Measurements from ENCODE around the gene PIEZO1. TPM values are rescaled to one million over a fixed set of nuclear protein-coding genes. Genes with fewer than 3 reads are reported as not detected.

The PIEZO1 gene
- total RNA-seq, 1 experiment from 2014 or later: 88.5 TPM

GRCh38 chr16:88820385-88821025 is 35.5 kb upstream of the PIEZO1 start:
- no peaks in the 10 kb centered on the region for H3K27me3 ChIP-seq
- DNase-seq: no peak
- H3K36me3 ChIP-seq: no peaks in the 10 kb centered on the region
- no peak overlapping the region for H3K4me3 ChIP-seq
- H3K9me3 ChIP-seq: no peaks in the 10 kb centered on the region

- Histone ChIP-seq H3K4me3 (no peak overlapping the region), H3K9me3 (no peaks in the 10 kb centered on the region), H3K36me3 (no peaks in the 10 kb centered on the region), H3K27me3 (no peaks in the 10 kb centered on the region)
- no peak for DNase-seq
Observed at GRCh38 chr16:88819126-88819525, 34.1 kb upstream of the PIEZO1 start.

GRCh38 chr16:88818575-88818874 is 33.5 kb upstream of the PIEZO1 start:
- DNase-seq: no peak
- Histone ChIP-seq H3K4me3 (no peak overlapping the region), H3K9me3 (no peaks in the 10 kb centered on the region)

GRCh38 chr16:88817785-88818574 is 33.0 kb upstream of the PIEZO1 start:
- DNase-seq: no peak
- no peaks in the 10 kb centered on the region for H3K36me3 ChIP-seq
- no peaks in the 10 kb centered on the region for H3K27me3 ChIP-seq
- H3K4me3 ChIP-seq: no peak overlapping the region
- H3K9me3 ChIP-seq: no peaks in the 10 kb centered on the region

More at GRCh38 chr16:88818575-88818874, 33.5 kb upstream of the PIEZO1 start:
- Histone ChIP-seq H3K36me3 (no peaks in the 10 kb centered on the region), H3K27me3 (no peaks in the 10 kb centered on the region)

- no peak for DNase-seq
- no peaks in the 10 kb centered on the region for H3K9me3 ChIP-seq
- no peak overlapping the region for H3K4me3 ChIP-seq
- no peaks in the 10 kb centered on the region for H3K27me3 ChIP-seq
- no peaks in the 10 kb centered on the region for H3K36me3 ChIP-seq
Observed at GRCh38 chr16:88816736-88817535, 31.9 kb upstream of the PIEZO1 start.

GRCh38 chr16:88815901-88816589 is 31.0 kb upstream of the PIEZO1 start:
- DNase-seq: no peak
- no peaks in the 10 kb centered on the region for H3K9me3 ChIP-seq
- peaks cover 1% of the 10 kb centered on the region for H3K36me3 ChIP-seq
- no peak overlapping the region for H3K4me3 ChIP-seq
- no peaks in the 10 kb centered on the region for H3K27me3 ChIP-seq

- H3K27me3 ChIP-seq: no peaks in the 10 kb centered on the region
- H3K9me3 ChIP-seq: no peaks in the 10 kb centered on the region
- no peak for DNase-seq
- H3K4me3 ChIP-seq: no peak overlapping the region
- peaks cover 9% of the 10 kb centered on the region for H3K36me3 ChIP-seq
Observed at GRCh38 chr16:88815227-88815626, 30.2 kb upstream of the PIEZO1 start.

- Histone ChIP-seq H3K36me3 (peaks cover 18% of the 10 kb centered on the region), H3K9me3 (no peaks in the 10 kb centered on the region), H3K27me3 (no peaks in the 10 kb centered on the region), H3K4me3 (no peak overlapping the region)
- DNase-seq: no peak
Observed at GRCh38 chr16:88814144-88814502, 29.1 kb upstream of the PIEZO1 start.

- Histone ChIP-seq H3K27me3 (no peaks in the 10 kb centered on the region), H3K4me3 (no peak overlapping the region), H3K9me3 (no peaks in the 10 kb centered on the region), H3K36me3 (peaks cover 18% of the 10 kb centered on the region)
- no peak for DNase-seq
Observed at GRCh38 chr16:88813269-88814143, 28.5 kb upstream of the PIEZO1 start.

GRCh38 chr16:88812513-88813268 is 27.7 kb upstream of the PIEZO1 start:
- peak; percentile 30 for DNase-seq

GRCh38 chr16:88811769-88812512 is 26.9 kb upstream of the PIEZO1 start, which contains the start of gene APRT:
TSS of gene APRT (minus strand) at chr16:88811928. CDS start at chr16:88811899, 29 bp downstream.
- peaks cover 26% of the 10 kb centered on the region for H3K36me3 ChIP-seq
- no peaks in the 10 kb centered on the region for H3K27me3 ChIP-seq
- H3K9me3 ChIP-seq: no peaks in the 10 kb centered on the region
- peak within 1 kb of the TSS; percentile 75 for H3K4me3 ChIP-seq
- DNase-seq: peak; percentile 91

More at GRCh38 chr16:88812513-88813268, 27.7 kb upstream of the PIEZO1 start:
- Histone ChIP-seq H3K27me3 (no peaks in the 10 kb centered on the region), H3K4me3 (peak overlapping the region; percentile 75), H3K9me3 (no peaks in the 10 kb centered on the region), H3K36me3 (peaks cover 24% of the 10 kb centered on the region)

GRCh38 chr16:88810912-88811768 is 26.1 kb upstream of the PIEZO1 start:
- Histone ChIP-seq H3K27me3 (no peaks in the 10 kb centered on the region), H3K9me3 (no peaks in the 10 kb centered on the region), H3K4me3 (peak overlapping the region; percentile 75), H3K36me3 (peaks cover 33% of the 10 kb centered on the region)
- DNase-seq: peak; percentile 62

GRCh38 chr16:88810166-88810911 is 25.3 kb upstream of the PIEZO1 start:
- DNase-seq: no peak
- no peaks in the 10 kb centered on the region for H3K9me3 ChIP-seq
- H3K36me3 ChIP-seq: peaks cover 40% of the 10 kb centered on the region
- H3K4me3 ChIP-seq: peak overlapping the region; percentile 75
- H3K27me3 ChIP-seq: no peaks in the 10 kb centered on the region

All from MG63 (cell line).